ENCODE results near the gene TP53TG5.

DNA sequence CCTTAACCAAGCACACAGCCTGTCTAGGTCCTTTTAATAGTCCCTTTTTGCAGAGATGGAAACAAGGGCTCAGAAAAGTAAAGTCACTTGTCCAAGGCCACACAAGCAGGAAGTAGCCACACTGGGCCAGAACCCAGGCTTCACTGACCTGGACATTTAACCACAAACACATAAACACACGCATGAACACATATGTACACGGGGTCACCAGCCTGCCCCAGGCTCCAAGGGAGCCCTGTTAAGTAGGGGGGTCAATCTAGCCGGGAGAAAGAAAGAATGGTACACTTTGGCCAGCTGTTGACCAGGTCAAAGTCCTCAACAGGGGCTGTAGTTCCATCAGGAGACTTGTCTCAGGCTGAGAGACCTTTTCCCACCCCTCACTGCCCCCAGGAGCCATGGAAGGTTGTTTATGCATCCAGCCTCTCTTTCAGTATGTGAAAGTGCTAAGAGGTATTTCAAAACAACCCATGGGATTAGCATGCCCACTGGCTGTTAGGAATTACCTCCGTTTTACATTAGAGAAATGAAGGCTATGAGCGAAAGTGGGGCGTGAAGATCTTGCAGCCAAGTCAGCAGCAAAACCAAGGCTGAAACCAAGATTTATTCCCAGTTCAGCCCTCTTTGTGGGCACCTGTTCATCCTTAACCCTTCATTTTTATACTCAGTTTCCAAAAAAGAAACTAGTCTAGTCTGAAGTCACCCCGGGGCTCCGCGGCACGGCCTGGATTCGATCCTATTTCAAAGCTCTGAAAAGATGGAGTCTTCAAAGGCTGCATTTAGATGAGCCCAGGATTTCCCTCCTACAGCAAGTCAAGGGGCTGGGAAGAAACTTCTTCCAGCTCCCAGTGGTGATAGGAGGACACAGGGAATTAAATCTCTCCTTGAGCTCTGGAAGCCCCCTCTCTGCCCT is 39.7 kb downstream of the TP53TG5 start:
- no peak for TF ChIP-seq POLR2A (IDR thresholded peaks at IDR 0.05)
- TF ChIP-seq, protein P1, sequence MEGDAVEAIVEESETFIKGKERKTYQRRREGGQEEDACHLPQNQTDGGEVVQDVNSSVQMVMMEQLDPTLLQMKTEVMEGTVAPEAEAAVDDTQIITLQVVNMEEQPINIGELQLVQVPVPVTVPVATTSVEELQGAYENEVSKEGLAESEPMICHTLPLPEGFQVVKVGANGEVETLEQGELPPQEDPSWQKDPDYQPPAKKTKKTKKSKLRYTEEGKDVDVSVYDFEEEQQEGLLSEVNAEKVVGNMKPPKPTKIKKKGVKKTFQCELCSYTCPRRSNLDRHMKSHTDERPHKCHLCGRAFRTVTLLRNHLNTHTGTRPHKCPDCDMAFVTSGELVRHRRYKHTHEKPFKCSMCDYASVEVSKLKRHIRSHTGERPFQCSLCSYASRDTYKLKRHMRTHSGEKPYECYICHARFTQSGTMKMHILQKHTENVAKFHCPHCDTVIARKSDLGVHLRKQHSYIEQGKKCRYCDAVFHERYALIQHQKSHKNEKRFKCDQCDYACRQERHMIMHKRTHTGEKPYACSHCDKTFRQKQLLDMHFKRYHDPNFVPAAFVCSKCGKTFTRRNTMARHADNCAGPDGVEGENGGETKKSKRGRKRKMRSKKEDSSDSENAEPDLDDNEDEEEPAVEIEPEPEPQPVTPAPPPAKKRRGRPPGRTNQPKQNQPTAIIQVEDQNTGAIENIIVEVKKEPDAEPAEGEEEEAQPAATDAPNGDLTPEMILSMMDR (IDR thresholded peaks at IDR 0.05): no peak
